Activated CD4-positive, alpha-beta T cell treated with anti-CD3 and anti-CD28 coated beads, Interleukin-2, Interleukin-4, amounts not matched to agents 100 ng/mL and 50 ng/mL, durations not matched to agents 16 hours and 8 hours (primary cell): Measurements from ENCODE around the gene PRRT1.
"Not testable (repeated sequence)": the region's sequence is repeated elsewhere in the genome, so short reads cannot be mapped to it uniquely, and the experiment has no call there.

Experiments used
- DNase-seq: peaks from one replicate; pipeline ENCODE4 v3.0.0-alpha.2; 2020; ENCODE audit warnings: low spot score

The PRRT1 gene

DNA sequence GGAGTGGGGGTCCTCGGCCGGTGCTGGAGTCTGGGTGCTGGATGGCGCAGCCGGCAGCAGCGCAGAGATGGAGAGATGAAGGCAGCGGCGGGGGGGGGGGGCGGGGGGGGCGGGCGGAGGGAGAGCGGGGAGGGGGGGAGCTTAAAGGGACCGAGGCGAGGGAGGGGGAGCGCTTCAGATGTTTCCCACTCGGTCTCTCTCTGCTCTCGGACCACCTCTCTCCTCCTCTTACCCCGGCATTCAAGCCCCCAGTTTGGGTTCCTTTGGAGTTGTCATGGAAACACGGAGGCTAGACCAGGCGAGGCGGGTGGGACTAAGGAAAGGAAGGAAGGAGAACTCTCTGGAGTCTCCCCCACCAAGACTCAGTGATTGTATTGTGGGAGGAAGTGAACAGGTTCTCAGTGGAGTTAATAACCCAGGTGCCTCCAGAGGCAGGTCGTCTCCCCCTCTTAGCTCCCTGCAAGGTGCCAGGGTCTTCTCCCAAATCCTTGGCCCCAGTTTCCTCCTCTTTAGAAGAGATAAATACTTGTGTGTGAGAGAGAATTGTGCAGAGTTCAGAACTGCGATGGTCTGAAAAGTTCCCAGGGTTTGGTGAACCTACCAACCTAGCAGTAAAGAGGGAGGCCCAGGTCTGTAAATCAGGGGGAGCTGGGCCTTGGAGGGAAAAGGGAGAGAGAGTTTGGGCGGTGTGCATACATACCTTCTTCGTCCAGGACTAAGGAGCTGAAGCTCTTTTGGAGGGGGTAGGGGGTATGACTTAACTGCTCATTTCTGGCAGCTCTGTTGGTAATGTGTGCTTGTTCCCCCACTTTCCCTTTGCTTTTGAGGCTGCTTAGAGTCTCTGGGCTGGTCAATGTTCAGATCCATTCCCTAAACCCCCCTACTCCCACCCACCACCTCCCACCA lies at the start of gene PRRT1:
Gene PRRT1 (minus strand): TSS at position 77 of the 906 bp plus-strand sequence. CDS start 112 bp downstream, outside the sequence.
- no peak for DNase-seq

GRCh38 chr6:32200711-32201475 lies 49.2 kb upstream of the PRRT1 start:
- no peak for DNase-seq

DNA sequence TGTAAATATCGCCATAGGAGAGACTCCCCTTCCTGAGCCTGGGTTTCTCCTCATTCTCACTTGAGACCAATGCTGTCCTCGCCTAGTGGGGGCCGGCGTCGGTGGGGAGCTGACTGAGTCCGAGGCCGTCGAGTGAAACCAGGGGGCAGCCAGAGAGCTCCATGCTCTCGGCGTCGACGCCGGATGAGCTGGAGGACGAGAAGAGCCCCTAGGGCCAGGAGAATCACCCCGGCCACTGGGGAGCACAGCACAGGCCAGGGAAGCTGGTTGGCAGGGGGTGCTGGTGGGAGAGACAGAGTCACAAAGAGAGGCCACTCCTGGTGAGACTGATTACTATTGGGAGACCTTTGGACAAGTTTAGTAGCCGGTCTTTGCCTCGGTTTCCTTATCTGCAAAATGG lies 47.1 kb upstream of the PRRT1 start:
- DNase-seq = no peak

- DNase-seq = no peak
Observed at GRCh38 chr6:32198345-32198696, 46.6 kb upstream of the PRRT1 start.

- DNase-seq = no peak
Observed at GRCh38 chr6:32196682-32197616, 45.2 kb upstream of the PRRT1 start.

DNA sequence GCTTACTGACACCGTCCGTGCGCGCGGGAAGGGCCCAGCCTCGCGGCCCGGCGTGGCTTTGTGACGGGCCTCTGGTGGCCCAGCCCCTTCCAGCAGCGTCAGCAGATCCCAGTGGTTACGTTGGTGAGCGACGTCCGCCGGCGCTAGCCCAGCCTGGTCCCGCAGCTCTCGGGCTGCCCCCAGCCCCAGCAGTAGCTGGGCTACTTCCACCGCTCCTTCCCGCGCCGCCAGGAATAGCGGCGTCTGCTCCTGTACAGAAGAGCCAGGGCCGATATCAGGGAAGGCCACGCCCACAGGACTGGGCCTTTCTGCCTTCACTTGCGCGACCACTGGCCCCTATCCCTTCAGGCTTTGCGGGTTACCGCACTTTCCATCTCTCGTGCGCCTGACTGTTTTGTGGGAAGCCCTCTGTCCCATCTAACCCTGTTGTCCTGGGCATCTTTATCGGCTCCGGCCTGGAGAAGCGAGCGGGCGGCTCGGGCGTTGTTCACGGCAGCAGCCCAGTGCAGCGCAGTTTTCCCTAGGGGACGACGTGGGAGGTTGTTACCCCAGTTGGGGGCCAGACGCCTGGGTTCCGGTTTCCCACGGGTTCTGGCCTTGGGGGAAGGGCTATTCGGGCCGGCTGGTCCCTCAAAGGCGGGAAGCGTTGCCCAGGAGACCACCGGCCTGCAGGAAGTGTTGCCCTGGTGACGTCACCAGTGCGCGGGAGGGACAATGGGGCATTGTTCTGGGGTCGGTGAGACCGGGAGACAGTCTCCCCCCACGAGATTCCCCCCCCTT lies 44.4 kb upstream of the PRRT1 start:
- DNase-seq = peak; percentile 63

DNA sequence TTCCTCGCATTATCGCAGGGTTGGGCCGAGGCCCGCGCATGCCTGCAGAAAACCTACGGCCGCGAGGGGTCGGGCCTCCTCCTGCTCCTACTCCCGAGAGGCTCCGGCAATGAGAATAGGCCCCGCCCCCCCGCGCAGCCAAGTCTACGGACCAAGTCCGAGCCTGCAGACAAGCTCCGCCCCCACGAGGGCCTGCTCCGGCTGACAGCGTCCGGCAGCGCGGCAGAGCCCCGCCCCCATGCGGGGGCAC lies 43.8 kb upstream of the PRRT1 start:
- peak; percentile 100 for DNase-seq

- DNase-seq = peak; percentile 45
Observed at GRCh38 chr6:32194825-32195651, 43.3 kb upstream of the PRRT1 start.

GRCh38 chr6:32194388-32194787 lies 42.6 kb upstream of the PRRT1 start:
- no peak for DNase-seq

- not testable (repeated sequence) for DNase-seq
Observed at GRCh38 chr6:32193096-32193495, 41.4 kb upstream of the PRRT1 start.

GRCh38 chr6:32192608-32193039 lies 40.9 kb upstream of the PRRT1 start, which contains the start of gene GPSM3:
Gene GPSM3, minus strand, starts transcription at chr6:32192643. Its CDS starts 130 bp downstream, at chr6:32192513.
- peak; percentile 62 for DNase-seq

GRCh38 chr6:32191696-32192607 lies 40.2 kb upstream of the PRRT1 start:
- DNase-seq = no peak

- no peak for DNase-seq
Observed at GRCh38 chr6:32190911-32191677, 39.4 kb upstream of the PRRT1 start.

DNA sequence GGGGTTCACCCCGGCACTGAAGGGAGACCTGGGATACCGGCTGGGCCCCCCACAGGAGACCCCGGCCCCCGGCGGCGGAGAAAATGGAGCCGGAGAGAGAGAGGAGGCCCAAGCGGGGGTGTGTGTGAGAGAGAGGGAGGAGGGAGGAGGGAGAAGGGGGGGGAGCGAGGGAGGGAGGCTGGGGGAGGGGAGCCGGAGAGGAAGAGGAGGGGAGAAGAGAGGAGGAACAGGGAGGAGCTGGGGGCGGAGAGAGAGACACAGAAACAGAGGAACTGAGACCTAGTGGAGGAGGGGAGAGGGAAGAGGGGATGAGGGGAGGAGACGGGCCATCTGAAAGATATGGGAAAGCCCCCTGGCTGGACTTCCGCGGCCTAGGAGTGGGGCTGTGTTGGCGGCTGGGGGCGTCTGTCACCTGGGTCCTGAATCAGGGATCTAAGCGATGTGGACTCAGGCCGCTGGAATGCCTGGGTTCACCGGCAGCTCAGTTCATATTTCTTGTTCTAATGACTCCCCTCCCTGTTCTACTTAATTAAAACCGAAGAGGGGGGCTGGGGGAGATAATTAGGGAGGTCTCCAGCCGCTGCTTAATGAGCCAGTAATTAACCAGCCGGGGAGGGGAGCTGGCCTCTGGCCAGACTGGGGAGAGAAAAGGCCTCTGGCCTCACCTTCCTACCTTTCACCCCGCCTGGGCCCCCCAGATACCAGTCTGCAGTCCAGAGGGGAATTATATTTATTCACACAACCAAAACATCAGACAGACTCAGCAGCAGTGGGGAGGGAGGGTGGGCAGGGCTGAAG lies 38.5 kb upstream of the PRRT1 start, which contains the start of gene PBX2:
Gene PBX2 (minus strand): TSS at position 149 of the 798 bp plus-strand sequence. CDS start 287 bp downstream, outside the sequence.
- DNase-seq = peak; percentile 91

DNA sequence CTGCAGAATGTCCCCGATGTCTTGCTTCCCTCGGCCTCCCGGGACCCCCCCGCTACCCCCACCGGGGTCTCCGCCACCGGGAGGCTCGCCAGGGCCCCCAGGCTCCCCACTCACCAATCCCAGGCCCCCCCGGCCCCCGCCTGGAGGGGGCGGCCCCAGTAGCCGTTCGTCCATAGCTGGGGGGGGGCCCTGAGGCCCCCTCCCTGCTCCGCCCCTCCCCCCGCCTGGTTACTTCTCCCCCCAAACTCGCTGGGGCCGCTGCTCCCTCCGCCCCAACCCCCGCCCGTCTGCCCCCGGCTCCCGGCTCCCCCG lies 38.0 kb upstream of the PRRT1 start:
- DNase-seq = no peak

- no peak for DNase-seq
Observed at GRCh38 chr6:32189069-32189741, 37.5 kb upstream of the PRRT1 start.

DNA sequence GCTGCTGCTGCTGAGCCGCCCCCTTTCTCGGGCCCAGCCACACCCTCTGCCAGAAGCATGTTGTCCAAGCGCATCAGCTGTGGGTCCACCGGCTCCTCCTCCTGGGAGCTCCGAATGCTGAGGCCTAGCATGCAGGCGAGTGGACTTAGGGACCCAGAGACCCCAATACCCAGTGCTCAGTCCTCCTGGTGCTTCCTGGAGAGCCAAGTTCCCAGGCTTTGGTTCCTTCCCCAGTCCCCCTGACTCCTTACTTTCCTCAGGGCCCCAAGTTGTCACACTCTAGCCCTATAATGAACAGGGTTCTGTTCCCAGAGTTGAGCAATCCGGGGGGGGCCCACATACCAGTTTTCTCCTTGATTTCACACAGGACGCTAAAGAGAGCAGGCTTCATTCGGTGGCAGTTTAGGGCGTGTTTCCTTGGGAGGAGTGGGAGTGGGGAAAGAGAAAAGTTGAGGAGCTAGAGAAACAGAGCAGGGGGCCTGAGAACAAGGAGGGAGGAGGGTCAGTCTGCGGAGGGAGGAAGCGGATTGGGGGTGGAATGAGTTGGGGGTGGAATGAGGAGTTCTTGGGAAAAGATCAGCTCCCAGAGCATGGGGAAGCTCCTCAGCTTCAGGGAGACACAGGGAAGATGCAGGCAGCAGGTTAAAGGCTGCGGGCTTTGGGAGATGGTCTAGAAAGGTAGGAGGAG lies 36.8 kb upstream of the PRRT1 start:
- no peak for DNase-seq
